ENCODE data around the gene PIK3CA.

DNA sequence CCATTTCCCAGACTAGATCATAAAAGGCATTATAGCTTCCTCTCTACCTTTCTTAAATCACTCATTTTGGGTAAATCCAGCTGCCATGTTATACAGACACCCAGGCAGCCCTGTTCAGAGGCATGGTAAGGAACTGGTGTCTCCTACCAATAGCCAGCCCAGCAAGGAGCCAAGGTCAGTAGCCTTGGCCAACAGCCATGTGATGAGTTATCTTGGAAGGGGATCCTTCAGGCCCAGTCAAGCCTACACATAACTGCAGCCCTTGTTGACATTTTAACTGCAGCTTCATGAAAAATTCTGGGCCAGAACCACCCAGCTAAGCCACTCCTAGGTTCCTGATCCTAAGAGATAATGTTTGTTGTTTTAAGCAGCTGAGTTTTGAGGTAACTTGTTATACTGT is 47.5 kb upstream of the PIK3CA start:
- TF ChIP-seq, protein P1, sequence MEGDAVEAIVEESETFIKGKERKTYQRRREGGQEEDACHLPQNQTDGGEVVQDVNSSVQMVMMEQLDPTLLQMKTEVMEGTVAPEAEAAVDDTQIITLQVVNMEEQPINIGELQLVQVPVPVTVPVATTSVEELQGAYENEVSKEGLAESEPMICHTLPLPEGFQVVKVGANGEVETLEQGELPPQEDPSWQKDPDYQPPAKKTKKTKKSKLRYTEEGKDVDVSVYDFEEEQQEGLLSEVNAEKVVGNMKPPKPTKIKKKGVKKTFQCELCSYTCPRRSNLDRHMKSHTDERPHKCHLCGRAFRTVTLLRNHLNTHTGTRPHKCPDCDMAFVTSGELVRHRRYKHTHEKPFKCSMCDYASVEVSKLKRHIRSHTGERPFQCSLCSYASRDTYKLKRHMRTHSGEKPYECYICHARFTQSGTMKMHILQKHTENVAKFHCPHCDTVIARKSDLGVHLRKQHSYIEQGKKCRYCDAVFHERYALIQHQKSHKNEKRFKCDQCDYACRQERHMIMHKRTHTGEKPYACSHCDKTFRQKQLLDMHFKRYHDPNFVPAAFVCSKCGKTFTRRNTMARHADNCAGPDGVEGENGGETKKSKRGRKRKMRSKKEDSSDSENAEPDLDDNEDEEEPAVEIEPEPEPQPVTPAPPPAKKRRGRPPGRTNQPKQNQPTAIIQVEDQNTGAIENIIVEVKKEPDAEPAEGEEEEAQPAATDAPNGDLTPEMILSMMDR (IDR thresholded peaks at IDR 0.05) = no peak
- TF ChIP-seq ZFX (IDR thresholded peaks at IDR 0.05; ENCODE audit: borderline replicate concordance) = no peak

Measured in 22Rv1 (cell line).